GM23248 (cell line): ENCODE data around the gene FGF14.

Experiments used
- EZH2 ChIP-seq: fragments of 200-600 bp; sonication (generic); IDR thresholded peaks from 2 replicates; pipeline ENCODE4 v1.6.1; 2018; ENCODE audit warnings: antibody characterized with exemption, mild to moderate bottlenecking; ENCODE audit not compliant: insufficient read depth, poor library complexity, severe bottlenecking
- EZH2phosphoT487 ChIP-seq: fragments of 200-600 bp; sonication (generic); IDR thresholded peaks from 2 replicates; pipeline ENCODE4 v1.6.1; 2018; ENCODE audit warnings: antibody characterized with exemption, moderate library complexity, mild to moderate bottlenecking, low read depth; ENCODE audit not compliant: insufficient read depth

DNA sequence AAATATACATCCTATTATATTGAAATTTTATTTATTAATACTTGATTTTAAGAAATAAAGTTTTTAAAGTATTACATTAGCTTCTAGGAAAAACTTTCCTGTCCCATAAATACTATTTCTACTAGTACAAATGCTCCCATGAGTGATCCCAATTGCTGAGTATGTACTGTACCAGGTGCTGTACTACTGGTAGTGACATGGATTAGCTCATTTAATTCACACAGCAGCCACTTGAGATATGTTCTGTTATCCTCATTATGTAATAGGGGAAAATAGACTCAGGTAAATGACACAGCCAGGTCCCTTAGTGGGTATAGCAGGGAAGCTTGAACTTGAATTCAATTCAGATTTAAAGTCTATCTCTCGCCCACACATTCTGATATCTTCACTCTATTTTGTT lies 363.1 kb downstream of the FGF14 start:
- TF ChIP-seq EZH2, result no peak
- TF ChIP-seq EZH2phosphoT487, result no peak
